ENCODE measurements around the gene MYL3.

Gene MYL3

GRCh38 chr3:46865546-46865945 lies 2.3 kb upstream of the MYL3 start:
- in situ Hi-C loops (cut with MboI; ENCODE audit: low sequenced_read_pairs) = no loop called here

DNA sequence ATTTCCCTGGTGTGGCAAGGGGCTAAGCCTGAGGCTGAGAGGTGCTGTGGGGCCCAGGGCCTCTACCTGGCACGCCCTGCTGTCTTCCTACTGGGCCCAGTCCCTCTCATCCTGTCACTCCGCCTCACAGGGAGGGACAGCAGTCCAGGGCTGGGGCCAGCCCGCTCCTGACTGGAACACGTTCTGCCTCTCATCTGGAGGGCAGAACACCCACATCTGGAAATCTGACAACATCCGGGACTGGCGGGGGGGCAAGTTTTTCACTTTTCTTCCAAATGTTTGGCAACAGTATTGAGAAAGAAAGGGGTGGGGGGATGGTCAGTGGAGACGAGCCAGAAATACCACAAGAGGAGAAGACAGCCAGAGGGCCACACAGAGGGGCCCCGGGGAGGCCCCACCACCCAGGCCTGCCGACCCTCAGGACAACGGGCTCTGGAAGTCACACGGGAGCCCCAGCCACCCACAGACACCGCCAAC lies 1.8 kb upstream of the MYL3 start:
- in situ Hi-C loops (cut with MboI; ENCODE audit: low sequenced_read_pairs) = no loop called here

DNA sequence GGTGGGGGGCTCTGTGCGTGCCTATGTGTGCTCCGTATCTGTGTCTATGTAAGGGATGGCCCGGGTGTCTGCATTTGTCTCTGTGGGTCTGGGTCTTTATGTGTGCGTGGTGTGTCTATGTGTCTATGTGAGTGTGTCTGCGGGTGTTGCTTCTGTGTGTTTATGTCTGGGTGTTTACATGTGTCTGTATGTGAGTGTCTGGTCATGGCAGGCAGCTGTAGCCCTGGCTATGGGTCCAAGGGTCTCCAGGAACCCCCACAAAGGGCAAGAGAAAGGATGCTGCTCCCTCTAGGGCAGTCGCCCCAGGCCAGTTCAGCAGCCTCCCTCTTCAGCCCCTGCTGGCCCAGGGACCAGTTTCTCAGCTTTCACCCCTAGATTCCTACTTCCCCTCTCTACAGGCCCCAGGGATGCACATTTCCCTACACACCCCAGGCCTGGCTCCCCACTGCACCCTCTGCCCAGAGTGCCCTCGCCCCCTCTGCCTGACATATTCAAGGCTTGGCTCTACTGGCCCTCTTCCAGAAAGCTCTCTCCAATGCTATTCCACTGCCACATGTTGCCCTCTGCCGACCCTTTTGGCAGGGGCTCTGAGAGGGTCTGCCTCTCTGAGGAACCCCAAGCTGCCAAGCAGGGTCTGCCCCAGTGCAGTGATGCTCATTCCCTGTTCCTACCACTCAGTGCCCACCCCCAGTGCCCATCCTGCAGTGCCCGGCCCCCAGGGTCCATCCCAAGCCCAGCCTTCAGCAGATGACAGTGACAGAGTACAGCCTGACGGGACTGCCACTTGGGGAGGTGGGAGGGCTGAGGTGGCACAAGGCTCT lies 1.0 kb upstream of the MYL3 start:
- in situ Hi-C loops (cut with MboI; ENCODE audit: low sequenced_read_pairs) = no loop called here

DNA sequence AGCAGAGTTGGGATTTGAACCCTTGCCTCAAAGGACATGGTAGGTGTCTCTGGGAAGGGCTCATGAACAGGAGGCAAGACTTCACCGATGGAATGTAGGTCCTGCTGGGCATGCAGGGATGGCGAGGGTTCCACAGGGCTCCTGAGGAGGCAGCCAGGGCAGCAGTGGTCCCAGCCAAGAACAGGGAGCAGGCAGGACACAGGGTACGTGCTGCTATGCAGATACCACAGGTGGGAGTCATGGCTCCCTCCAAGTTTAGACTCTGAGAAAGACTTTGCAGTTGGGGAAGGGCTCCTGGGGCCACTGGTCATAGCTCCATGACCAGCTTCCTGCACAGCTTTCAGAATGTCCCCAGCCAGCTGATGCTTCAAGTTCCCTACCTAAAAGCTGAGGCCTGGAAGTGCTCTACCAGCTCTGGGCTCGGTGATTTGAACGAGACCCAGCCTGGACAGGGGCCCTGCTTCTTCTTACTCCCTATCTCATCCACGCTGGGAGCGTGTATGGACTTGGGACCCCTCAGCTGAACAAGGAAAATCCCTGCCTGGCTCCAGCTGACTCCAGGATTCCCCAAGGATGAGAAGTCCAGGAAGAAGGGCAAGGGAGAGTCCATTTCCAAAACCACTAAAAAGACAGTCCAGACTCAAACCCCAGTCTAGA lies 747 bp downstream of the MYL3 start:
- in situ Hi-C loops (cut with MboI; ENCODE audit: low sequenced_read_pairs) = no loop called here

DNA sequence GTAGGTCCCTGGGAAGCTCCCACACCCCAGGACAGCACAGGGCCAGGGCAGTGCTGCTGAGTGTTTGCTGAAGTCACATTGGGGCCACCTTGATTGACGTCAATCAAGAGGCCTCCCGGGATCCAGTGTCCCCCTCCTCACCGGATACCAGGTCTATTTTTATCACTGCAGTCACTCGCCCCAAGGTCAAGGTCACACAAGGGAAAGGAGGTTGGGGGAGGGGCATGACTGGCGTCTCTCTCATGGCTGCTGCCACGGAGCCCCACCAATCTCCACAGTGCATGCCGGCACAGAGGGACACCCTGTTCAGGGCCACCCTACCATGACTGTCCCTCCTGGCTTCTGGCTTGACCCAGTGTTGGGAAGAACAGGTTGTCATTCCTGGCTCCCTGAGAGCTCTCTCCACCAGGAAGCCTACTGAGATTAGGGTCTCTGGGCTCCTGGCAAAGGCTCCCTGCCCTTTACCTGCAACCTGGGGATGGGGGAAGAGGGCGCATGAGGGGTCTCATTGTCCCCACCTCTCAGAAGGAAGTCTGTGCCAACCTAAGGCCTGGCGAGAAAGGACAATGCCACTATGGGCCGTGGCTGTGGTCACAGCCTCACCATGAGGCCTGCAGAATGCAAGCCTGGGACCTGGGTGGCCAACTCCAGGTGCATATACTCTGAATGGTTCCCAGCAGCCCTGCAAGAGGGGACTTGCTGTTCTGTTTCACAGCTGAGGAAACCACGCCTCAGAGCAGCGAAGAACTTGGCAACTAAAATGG lies 1.5 kb downstream of the MYL3 start:
- in situ Hi-C loops (cut with MboI; ENCODE audit: low sequenced_read_pairs) = no loop called here

DNA sequence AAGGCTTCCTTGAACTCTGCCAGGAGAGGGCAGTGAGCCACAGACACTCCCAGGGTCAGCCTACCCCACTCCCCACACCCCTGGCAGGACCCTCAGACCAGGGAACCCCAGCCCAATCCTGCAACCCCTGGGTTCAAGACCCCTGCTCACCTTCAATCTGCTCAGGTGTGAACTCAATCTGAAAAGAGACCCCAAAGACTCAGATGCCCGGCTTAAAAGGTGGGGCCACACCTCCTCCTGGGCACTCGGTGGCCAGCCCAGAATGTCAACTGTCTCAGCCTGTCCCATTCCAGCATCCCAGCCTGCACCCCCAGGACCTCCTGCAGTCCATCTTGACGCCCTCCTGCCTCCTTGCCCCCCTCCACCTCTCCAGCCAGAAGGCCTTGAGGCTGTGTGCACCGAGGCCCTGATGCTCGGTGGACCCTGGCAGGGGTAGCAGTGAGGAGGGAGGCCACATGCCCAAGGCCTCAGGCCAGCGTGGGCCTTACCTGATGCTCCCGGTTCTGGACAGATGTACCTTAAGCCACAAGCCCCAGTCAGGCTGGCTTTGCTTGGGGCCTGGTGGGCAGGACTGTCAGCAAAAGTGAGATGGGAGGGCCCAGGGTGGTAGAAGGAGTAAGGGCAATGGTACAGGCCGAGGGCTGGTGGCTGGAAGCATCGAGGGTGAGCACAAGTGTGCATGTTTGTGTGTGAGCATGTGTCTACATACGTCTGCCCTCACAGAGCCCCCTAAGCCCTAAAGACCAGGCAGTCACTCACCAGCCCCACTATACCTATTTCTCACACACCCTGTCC lies 2.2 kb downstream of the MYL3 start:
- in situ Hi-C loops (cut with MboI; ENCODE audit: low sequenced_read_pairs) = no loop called here

GRCh38 chr3:46860017-46860809 lies 3.0 kb downstream of the MYL3 start:
- in situ Hi-C loops (cut with MboI; ENCODE audit: low sequenced_read_pairs) = no loop called here

- in situ Hi-C loops (cut with MboI; ENCODE audit: low sequenced_read_pairs) = no loop called here
These were observed 4.1 kb downstream of the MYL3 start for GRCh38 chr3:46859001-46859710.

DNA sequence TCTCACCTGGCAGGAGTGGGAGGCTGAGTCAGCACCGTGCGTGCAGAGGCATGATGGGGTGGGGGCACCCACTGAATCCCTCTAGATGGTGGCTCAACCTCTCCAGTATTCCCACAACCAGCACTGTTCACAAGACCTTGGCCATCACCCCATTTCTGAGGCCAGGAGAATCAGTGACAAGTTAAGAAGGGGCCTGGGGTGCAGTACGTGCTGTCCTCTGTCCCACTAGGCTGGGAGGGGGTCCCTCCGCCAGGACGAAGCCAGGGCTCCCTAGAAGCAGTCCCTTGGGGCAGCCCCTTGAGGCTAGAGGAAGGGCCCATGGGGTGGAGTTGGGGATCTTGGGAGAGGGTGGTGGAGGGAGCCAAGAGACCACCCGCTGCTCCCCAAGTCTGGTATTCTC lies 4.8 kb downstream of the MYL3 start:
- in situ Hi-C loops (cut with MboI; ENCODE audit: low sequenced_read_pairs) = no loop called here

DNA sequence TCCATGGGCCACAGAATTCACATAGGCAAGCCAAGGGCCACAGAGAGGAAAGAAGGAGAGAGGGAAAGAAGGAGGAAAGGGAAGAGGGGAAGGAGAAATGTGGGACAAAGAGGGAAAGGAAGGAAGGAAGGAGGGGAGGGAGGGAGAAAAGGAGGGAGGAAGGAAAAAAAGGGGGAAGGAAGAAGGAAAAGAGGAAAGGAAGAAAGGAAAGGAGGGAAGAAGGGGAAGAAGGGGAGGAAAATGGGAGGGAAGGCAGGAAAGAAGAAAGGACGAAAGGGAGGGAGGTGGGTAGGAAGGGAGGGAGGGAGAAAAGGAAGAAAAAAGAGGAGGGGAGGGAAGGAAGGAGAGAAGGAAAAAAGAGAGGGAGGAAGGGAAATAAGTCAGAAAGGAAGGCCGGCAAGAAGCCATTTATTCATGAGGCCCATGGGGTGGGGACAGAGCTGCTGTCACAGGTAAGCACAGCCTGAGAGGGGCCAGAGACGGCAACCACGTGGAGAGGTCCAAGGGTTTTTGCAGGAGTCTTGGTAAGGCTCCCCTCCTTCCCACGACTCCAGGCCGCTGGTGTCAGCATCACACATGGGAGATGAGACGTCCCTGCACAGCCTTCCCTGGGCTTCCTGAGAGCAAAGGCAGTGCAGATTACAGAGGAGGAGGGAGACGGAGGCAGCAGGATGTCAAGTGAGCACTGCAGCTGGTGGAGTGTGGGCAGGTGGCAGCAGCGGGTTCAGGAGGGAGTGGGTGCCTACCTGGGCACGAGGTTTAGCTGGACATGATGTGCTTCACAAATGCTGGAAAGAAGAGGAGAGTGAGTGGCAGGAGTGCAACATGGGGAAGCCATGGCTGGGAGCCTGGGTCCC lies 5.5 kb downstream of the MYL3 start:
- in situ Hi-C loops (cut with MboI; ENCODE audit: low sequenced_read_pairs) = no loop called here

- in situ Hi-C loops (cut with MboI; ENCODE audit: low sequenced_read_pairs) = no loop called here
These were observed 6.4 kb downstream of the MYL3 start for GRCh38 chr3:46856576-46857471.

GRCh38 chr3:46854555-46854991 lies 8.7 kb downstream of the MYL3 start:
- in situ Hi-C loops (cut with MboI; ENCODE audit: low sequenced_read_pairs) = no loop called here

GRCh38 chr3:46853441-46854415 lies 9.5 kb downstream of the MYL3 start:
- in situ Hi-C loops (cut with MboI; ENCODE audit: low sequenced_read_pairs) = no loop called here

DNA sequence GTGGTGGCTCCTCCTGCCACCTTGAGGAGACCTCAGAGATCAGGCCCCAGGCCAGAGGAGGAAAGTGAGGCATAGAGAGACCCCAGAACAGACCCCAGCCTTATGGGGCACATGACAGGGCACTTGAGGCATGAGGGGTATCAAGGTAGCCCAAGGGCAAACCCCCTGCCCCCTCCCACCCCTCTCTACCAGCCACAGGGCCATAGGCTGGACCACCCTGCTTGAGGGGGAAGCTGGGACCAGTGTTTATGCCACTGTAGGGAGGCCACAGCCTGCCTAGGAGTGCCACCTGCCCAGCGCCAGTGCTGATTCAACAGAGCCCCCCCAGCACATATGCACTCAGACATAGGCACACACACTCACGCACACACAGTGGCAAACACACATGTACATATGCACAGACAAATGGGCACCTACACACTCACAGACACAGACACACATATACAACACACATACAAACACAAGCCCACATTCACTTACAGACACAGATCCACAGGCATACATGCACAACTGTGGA lies 10.3 kb downstream of the MYL3 start:
- in situ Hi-C loops (cut with MboI; ENCODE audit: low sequenced_read_pairs) = no loop called here

DNA sequence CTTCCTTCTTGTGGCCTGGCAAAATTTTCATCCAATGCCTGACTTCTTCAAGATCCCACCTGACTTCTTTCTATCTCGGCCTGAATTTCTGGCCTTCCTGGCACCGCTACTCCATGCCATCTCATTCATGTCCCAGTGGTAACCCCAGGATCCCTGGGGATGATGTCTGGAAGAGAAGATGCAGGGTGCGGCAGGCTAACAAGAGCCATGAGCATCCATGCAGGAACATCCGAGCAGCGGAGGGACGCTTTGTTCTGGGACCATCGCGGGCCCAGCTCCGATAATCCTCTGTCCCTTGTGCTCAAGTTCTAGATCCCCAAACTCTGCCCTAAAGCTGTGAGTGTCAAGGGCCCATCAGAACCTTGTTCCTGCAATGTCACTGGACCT lies 10.9 kb downstream of the MYL3 start:
- in situ Hi-C loops (cut with MboI; ENCODE audit: low sequenced_read_pairs) = no loop called here
